GM18520 (cell line): ENCODE measurements around the gene DAGLA.

Source experiments
- ATAC-seq: cut with Tn5 transposase; IDR thresholded peaks from one replicate; pipeline ENCODE4 v1.9.1; 2021; ENCODE audit not compliant: unreplicated experiment

The DAGLA gene

GRCh38 chr11:61745781-61746441, 65.7 kb downstream of the DAGLA start:
- no peak for ATAC-seq

- no peak for ATAC-seq
Observed at GRCh38 chr11:61746442-61747191, 66.4 kb downstream of the DAGLA start.

DNA sequence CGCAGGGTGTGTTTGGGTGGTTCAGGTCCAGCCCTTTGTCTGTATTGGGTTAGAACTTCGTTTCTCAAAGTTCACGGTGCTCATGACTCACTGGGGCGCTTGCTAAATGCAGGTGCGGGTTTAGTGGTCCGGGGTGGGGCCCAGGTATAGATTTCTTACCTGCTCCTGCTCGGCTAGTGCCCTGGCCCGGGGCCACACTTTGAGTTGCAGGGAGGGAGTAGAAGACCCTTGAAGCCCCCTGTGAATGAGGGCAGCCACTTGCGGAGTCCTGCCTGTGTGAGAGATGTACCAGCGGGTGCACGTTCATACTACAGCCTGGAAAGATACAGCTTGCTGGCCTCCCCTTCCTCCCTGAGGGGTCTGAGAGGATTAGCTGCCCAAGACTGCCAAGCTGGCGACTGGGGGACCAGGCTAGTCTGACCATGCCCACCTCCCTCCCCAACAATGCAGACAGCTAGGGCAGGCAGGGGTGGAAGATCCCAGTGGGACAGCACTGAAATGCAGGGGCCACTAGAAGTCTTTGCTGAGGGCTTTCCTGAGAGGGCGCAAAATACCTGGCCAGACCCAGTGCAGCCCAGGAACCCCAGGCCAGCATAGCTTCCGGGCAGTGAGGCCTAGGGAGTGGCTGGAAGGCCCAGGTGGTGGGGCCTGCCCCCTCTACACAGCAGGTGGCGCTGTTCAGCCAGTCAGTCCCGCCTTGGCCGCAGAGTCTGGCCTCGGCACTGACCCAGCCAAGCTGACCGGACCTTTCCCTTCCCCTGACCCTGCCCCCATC, 67.2 kb downstream of the DAGLA start:
- no peak for ATAC-seq

GRCh38 chr11:61747967-61748285, 67.7 kb downstream of the DAGLA start:
- ATAC-seq, result no peak

- ATAC-seq, result no peak
Observed at GRCh38 chr11:61749591-61750217, 69.5 kb downstream of the DAGLA start.

DNA sequence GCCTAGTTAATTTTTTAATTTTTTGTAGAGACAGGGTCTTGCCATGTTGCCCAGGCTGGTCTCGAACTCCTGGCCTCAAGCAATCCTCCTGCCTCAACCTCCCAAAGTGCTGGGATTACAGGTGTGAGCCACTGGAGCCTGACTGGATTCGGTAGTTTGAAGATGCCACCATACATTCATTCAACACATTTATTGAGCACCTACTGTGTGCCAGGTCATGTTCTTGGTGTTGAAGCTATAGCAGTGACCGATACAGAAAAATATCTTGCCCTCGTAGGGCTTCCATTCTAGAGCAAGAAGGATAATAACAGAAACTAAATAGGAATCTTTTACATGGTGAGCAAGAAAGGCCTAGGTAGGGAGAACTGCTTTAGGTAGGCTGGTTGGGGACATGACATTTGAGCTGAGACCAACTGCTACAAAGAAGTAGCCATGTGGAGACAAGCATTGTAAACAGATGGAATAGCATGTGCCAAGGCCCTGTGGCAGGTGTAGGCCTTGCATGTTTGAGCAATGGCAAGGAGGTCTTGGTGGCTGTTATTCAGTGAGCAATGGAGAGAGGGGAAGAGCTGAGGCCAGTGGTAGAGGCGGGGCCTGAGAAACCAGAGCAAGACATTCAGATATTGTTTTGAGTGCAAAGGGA, 70.6 kb downstream of the DAGLA start:
- ATAC-seq, result no peak

GRCh38 chr11:61751384-61751783, 71.2 kb downstream of the DAGLA start:
- no peak for ATAC-seq

- no peak for ATAC-seq
Observed at GRCh38 chr11:61752117-61752924, 72.1 kb downstream of the DAGLA start, which contains the start of gene MYRF. TSS of gene MYRF (plus strand) at chr11:61752636. CDS start at chr11:61752745, 109 bp downstream.

- ATAC-seq, result no peak
Observed at GRCh38 chr11:61752925-61753521, 72.8 kb downstream of the DAGLA start.

- no peak for ATAC-seq
Observed at GRCh38 chr11:61753672-61754071, 73.5 kb downstream of the DAGLA start.

DNA sequence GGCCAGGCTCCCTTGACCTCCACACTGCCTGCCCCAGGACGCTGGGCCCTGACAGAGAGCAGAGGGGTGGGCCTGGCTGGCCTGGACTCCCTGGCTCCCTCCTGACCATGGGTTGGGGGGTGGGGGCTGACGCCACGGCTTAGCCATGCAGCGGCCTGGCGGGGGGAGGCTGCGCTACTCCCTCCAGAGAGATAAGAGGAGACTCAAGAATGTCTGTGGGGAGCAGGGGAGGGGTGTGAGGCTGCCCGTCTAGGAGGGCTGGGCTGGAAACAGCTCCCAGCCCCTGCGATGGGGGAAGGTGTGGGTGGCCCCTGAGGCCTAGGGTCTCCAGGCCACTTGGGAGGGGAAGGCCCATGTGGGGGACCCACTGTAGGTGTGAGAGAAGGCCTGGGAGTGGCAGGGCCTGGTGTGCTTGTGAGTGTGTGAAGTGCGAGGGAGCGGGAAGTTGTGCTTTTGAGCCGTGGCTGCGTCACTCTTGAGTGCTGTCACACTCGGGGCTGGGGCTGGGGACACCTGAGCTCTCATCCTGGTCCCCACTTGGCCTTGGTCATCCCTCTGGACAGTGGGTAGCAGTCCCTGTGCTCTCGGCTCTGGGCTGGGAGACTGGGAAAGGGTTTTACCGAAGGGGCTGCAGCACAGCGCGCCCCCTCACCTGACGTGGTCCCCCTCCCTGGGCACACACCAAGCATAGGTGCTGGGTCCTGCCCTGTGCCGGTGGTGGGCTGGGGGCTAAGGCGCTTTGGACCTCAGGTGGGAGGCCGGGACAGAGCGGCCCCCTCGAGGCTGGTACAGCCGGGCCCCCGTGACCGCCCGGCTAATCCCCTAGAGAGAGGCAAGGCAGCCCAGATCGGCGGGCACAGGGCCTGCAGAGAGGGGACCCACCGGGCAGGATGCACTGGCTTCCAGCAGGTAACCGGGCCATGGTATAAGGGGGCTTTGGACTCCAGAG, 74.6 kb downstream of the DAGLA start:
- ATAC-seq, result no peak

DNA sequence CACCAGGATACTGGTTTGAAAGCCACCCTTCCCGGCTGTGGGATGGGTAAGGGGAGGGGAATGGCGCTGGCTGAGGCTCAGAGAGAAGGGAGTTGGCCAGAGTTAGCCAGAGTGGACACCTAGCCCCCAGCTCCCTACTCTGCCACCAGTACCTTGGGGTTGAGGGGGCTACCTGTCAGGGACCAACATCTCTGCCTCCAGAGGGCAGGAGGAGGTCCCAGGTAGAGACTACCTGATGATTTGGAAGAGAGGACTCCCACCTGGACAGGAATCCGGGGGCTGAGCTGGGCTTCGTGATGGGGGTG, 75.9 kb downstream of the DAGLA start:
- ATAC-seq, result no peak

GRCh38 chr11:61756452-61757212, 76.4 kb downstream of the DAGLA start:
- no peak for ATAC-seq

DNA sequence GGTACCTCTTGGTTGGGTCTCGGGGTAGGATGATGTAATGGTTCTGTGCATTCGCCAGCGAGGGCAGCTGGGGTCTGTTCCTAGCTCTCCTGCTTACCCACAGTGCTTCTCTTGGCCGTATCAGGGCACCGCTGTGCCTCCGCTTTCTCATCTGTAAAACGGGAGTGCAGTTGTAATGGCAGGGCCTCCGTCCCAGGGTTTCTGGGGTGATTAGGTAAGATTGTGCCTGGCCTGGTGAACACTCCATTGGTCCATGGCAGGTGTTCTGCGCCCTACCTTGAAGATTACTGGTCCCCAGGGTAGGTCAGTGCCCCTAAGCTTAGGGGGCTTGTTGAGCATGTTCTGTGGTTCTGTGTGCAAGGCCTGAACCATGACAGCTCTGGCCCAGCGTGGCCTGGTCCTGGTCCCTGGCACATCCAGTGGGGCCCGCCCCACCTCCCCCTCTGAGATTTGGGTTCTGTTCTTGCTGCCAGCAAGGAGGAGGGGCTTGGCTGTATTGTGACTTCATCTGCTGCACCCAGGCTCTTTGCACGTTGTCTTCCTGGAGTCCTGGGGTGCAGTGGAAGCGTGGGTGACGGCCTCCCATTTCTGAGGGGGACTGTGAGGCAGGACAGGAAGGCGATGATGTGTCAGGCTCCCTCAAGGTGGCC, 77.1 kb downstream of the DAGLA start:
- ATAC-seq, result no peak

DNA sequence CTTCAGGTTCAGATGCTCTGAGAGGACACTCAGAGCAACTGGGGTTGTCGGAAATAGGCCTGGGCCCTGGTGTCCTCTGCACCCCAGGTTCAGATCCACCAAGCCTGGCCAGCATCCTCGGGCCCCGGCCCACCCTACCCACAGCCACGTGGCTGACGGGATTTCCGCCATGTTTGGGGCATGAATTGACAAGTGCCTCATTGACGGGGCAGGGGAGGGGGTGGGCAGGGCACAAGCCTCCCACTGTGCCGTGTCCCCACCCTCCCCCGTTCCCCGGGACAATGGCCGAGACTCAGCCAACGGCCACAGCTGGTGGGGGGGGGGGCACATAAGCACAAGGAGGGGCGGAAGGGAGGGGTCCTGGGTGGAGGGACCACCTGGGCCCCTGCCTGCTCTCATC, 80.8 kb downstream of the DAGLA start:
- ATAC-seq, result no peak

- no peak for ATAC-seq
Observed at GRCh38 chr11:61761440-61762222, 81.4 kb downstream of the DAGLA start.

DNA sequence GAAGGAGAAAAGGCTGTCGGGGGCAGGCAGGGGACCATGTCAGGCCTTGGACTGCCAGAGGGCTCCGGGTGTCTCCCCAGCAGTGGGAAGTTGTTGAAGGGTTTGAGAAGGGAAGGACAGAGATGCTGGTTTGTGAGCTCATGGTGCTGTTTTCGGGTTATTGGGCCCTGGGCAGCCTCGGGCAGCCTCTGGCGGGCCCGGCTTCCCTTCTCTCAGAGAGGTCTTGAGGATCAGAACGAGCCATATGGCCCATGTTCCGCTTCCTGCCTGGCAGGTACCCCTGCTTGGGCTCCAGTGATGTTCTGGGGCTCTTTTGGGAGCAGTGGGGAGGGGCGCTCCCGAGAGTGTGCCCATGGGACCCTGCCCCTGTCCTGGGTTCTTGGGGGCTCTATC, 82.0 kb downstream of the DAGLA start:
- ATAC-seq, result no peak
